ENCODE data around the gene KRABD2.
"Not testable (repeated sequence)": the region's sequence is repeated elsewhere in the genome, so short reads cannot be mapped to it uniquely, and the experiment has no call there.

KRABD2 gene

DNA sequence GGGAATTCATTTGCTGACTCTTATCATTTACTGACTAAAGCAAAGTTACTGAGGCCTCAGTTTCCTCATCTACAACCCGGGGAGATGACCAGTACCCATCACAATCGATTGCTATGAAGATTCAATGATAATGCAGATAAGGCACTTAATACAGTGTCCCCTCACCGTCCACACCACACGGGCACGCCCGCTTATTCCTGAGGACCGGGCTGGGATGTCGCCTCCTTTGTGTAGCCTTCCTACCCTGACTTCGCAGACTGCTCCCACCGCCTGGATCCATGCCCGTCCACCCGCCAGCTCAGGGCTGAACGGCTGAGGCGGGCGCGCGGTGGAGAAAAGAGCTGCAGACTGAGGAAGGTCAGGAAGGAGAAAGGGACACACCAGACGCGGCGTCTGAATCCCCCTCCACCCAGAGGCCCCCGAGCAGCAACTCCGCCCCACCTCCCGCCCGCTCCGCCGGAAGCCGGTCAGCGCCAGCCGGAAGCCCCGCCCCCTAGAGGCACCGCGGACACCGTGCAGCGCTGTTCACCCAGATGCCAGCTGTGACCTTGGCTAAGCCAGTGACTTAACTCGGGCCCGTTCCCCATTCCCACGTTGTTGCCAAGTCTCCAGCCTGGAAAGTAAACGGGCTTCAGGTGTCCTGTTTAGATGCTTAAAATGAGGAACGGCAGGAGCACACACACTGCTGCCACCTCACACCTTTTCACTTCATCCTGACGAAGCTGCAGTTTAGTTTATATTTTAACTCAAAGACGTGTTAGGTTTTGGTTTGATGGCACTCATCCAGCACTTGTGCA, at the start of gene KRABD2:
Gene KRABD2 (minus strand): TSS at position 434 of the 797 bp plus-strand sequence.
- in situ Hi-C loops (cut with MboI; ENCODE audit: low sequenced_read_pairs) = no loop called here

- in situ Hi-C loops (cut with MboI; ENCODE audit: low sequenced_read_pairs) = no loop called here
These were observed 45.1 kb upstream of the KRABD2 start for GRCh38 chr17:8421571-8421970.

DNA sequence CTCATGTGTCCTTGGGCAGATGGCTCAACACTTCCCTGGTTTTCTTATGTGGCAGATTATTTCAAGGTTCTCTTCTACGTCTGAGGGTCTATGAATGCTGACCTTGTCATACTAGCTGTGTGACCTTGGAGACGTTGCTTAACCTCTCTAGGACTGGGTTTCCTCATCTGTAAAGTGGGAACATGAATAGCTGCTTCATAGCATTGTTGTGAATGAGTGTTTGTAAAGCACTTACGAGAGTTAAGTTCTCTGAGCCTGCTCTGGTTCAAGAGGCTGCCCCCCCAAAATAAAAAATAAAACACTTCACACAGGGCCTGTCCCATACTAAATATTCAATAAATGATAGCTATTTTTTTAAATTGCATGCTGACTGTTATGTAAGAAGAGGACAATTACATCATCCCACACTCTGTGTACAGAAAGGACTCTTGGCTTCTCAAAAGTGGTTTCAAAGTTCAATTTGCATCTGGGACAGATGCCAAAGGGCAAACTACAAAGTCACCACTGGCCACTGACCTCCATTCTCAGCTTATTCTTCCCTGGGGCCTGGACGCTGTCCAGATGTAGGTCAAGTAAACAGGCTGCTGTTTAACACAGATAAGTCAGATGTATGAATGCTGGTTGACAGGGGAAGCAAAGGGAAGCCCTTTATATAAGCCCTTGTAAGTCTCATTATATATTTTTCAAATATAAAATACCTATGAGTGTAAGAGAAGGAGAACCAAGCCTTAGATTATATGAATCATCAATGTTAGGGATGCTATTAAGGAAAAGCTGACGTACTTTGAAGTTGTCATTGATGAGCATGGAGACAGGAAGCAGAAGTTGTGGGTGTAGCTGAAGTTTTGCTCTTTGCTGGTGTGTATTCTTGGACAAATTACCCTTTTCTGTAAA, 43.8 kb upstream of the KRABD2 start:
- in situ Hi-C loops (cut with MboI; ENCODE audit: low sequenced_read_pairs) = no loop called here

- in situ Hi-C loops (cut with MboI; ENCODE audit: low sequenced_read_pairs) = no loop called here
These were observed 42.8 kb upstream of the KRABD2 start for GRCh38 chr17:8419305-8419704.

GRCh38 chr17:8418471-8418870, 42.0 kb upstream of the KRABD2 start:
- in situ Hi-C loops (cut with MboI; ENCODE audit: low sequenced_read_pairs) = no loop called here

DNA sequence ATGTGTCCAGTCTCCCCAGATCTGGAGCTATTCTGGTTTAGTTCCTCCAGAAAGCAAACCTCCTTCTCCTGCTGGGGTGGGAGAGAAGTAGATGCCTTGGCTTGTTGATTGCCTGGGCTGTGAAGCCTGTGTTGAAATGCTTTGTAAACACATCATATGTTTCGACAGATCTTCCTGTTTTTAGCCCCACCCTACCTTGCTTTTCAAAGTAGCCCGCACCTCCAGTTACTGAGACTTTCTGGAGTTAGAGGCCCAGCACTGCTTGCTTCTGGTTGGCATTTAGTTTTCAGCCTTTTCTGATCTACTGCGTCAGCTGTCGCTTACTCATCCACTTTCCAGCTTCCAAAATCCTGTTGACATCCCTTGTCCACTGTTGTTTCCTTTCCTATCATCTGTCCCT, 41.3 kb upstream of the KRABD2 start:
- in situ Hi-C loops (cut with MboI; ENCODE audit: low sequenced_read_pairs) = no loop called here

GRCh38 chr17:8413938-8414337, 37.4 kb upstream of the KRABD2 start:
- in situ Hi-C loops (cut with MboI; ENCODE audit: low sequenced_read_pairs) = no loop called here

DNA sequence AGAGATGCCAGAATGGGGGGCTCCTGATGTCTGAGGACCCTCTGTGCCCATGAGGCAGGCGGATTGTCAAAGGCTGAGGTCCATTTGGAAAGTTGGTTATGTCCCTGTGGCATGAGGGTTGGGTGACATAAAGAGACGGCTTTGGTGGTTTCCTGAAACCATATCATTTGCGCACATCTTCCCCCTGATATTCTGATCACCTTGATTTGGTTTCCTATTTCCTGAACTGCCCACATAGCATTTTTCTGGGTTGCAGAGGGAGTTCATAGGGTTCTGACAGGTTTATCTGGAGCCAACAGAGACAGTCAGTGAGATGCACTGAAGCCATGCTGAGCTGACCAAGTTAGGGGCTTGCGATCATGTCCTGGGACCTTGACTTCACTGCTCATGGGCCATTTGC, 36.8 kb upstream of the KRABD2 start:
- in situ Hi-C loops (cut with MboI; ENCODE audit: low sequenced_read_pairs) = no loop called here

DNA sequence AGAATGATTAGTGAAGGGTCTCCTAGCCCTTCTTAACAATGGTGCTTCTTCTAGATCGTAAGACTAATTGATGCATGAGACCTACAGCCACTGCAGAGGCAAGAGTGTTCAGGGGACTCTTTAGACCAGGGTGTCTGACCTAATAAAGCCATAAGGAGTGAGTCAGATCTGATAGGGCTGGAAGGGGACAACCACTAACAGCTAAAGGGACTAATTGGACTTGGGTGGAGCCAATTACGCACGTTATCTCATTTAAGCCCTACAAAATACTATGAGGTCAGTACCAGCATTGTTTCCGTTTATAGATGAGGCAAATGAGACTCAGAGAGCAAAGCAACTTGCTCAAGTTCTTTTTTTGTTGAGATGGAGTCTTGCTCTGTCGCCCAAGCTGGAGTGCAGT, 35.6 kb upstream of the KRABD2 start:
- in situ Hi-C loops (cut with MboI; ENCODE audit: low sequenced_read_pairs) = no loop called here

DNA sequence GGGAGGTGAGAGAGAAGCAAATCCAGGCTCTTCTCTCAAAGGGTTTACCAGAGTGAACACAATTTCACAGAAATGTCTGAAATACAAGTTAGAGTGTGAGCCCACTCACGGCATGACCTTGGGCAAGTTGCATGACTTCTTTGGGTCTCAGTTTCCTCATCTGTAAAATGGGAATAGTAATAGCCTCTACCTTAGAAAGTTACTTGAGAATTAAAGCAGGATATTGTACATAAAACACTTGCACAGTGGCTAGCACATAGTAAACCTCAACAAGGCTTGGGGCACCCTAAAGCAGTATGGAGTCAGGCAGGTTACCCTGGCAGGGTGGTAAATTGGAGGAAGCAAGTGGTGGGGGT, 34.4 kb upstream of the KRABD2 start:
- in situ Hi-C loops (cut with MboI; ENCODE audit: low sequenced_read_pairs) = no loop called here

DNA sequence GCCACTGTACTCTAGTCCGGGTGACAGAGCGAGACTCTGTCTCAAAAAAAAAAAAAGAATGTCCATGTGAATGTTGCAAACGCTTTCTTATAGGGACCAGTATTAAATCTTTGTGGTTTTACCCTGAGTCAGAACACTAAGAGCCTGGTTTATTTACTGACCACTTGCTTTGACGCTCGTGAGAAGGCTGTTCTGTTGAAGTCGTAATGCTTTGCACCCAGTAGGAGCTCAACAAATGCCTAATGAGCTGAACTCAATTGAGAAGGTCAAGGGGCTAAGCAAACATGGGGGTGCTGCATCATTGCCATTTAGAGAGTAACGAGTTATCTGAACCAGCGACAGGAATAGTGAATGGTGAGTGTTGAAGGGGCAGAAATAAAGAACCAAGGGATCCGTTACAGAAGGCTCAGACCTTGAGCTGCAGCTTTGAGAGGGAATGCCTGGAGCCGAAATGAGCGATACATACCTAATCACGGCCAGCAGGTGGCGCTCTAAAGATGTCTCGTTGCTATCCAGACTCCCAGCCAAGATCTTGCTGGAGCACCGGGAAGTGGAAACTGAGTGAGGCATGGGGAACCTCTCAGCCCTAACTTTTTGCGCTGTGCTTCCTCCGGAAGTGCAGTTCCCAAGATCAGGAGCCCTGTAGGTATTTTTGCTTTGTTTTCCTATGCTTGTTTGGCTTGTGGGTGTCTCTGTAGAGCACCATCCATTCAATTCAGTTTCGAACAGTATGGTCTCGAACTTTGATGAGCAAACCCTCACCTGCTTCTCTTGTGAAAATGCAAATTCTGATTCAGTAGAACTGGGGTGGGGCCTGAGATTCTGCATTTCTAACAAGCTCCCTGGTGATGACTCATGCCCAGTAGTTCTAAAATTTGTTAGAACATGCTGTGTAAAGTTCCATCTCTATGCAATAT, 33.7 kb upstream of the KRABD2 start:
- in situ Hi-C loops (cut with MboI; ENCODE audit: low sequenced_read_pairs) = no loop called here

DNA sequence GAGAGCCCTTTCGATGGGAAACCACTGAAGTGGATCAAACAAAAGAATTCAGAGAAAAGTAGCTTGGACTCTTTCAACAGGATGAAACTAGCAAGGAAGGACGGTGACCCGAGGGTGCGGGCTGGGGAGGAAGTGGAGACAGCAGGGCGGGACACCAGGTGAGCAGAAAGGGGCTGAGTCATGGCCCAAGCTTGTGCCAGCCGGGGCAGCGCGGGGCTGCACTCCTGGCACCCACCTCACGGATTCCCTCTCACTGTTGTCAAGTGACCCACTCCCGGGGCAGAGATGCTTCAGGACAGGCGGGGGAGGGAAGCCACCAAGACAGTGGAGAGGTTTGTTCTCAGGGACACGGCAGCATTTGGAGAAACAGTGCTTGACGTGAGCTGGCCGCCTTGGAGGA, 31.9 kb upstream of the KRABD2 start:
- in situ Hi-C loops (cut with MboI; ENCODE audit: low sequenced_read_pairs) = no loop called here

GRCh38 chr17:8406174-8406573, 29.7 kb upstream of the KRABD2 start:
- in situ Hi-C loops (cut with MboI; ENCODE audit: low sequenced_read_pairs) = no loop called here

GRCh38 chr17:8405499-8406016, 29.1 kb upstream of the KRABD2 start:
- in situ Hi-C loops (cut with MboI; ENCODE audit: low sequenced_read_pairs) = no loop called here

DNA sequence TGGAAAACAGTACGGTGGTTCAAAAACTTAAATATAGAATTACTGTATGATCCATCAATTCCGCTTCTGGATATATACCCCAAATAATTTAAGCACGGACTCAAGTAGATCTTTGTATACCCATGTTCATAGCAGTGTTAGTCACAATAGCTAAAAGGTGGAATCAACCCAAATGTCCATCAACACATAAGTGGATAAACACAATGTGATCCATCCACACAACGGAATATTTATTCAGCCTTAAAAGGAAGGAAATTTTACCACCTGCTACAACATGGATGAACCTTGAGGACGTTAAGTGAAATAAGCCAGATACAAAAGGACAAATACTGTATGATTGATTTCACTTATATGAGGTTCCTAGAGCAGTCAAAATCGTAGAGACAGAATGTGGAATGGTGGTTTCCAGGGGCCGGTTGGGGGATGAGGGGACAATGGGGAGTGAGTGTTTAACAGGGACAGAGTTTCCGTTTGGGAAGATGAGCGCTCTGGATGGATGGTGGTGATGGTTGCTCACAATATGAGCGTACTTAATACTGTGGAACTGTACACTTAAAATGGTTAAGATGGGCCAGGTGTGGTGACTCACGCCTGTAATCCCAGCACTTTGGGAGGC, 26.5 kb upstream of the KRABD2 start:
- in situ Hi-C loops (cut with MboI; ENCODE audit: low sequenced_read_pairs) = no loop called here

DNA sequence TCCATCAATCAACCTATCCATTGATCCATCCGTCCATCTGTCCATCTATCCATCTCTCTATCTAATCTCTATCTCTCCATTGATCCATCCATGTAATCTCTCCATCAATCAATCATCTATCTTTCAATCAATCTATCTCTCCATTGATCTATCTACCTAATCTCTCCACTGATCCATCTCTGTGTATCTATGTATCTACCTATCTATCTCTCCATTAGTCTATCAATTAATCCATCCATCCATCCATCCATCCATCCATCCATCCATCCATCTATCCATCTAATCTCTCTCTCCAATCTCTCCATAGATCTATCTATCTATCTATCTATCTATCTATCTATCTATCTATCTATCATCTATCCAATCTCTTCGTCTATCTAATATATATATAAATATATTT, 24.6 kb upstream of the KRABD2 start:
- in situ Hi-C loops (cut with MboI; ENCODE audit: low sequenced_read_pairs) = no loop called here

DNA sequence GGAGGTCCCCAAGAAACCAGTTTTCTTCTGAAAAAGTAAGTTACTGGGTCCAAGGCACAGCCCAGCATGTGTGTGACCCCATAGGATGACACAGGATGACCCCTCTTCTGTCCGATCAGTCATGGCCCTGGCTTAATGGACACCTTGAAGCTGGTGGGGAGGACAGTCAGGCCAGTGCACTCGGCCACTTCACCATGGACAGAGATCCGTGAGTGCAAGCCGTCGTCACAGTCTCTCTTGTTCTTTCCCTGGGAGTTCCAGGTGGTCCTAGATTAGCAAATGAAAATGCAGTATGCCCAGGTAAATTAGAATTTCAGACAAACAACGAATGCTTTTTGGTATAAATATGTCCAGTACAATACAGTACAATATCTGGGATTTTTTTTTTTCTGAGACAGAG, 22.5 kb upstream of the KRABD2 start:
- in situ Hi-C loops (cut with MboI; ENCODE audit: low sequenced_read_pairs) = no loop called here

- in situ Hi-C loops (cut with MboI; ENCODE audit: low sequenced_read_pairs) = no loop called here
These were observed 21.1 kb upstream of the KRABD2 start, which contains the start of gene RNF222 for GRCh38 chr17:8397636-8398035. RNF222 (minus strand) TSS chr17:8397827; CDS start chr17:8393461, 4,366 bp downstream.

- in situ Hi-C loops (cut with MboI; ENCODE audit: low sequenced_read_pairs) = not testable (repeated sequence)
These were observed 18.0 kb upstream of the KRABD2 start for GRCh38 chr17:8394497-8394896.

GRCh38 chr17:8393470-8394231, 17.1 kb upstream of the KRABD2 start:
- in situ Hi-C loops (cut with MboI; ENCODE audit: low sequenced_read_pairs) = no loop called here

Measured in HL-60/S4 treated with phorbol 12-myristate 13-acetate at 8.2 ng/mL for 4 days and 3 days (cell line).